Mucosa of rectum (tissue), 2 donors: Measurements from ENCODE around the gene MZF1.

Experiments used
- H3K27ac ChIP-seq, 2 donors: one replicate each; pipeline ENCODE4 v1.7.0; 2013; ENCODE audit warnings: inconsistent platforms in 2 of 2, low read depth in 2 of 2, low read length in 2 of 2
- H3K27me3 ChIP-seq, 2 donors: one replicate each; pipeline ENCODE4 v1.7.0; 2013; ENCODE audit warnings: low read length in 2 of 2; ENCODE audit not compliant: control insufficient read depth in 2 of 2, insufficient read depth in 2 of 2
- H3K36me3 ChIP-seq, 2 donors: one replicate each; pipeline ENCODE4 v1.7.0; 2013; ENCODE audit warnings: low read length in 2 of 2; ENCODE audit not compliant: control insufficient read depth in 2 of 2, insufficient read depth in 2 of 2
- H3K4me1 ChIP-seq, 2 donors: one replicate each; pipeline ENCODE4 v1.7.0; 2013; ENCODE audit warnings: low read length in 2 of 2, mild to moderate bottlenecking in 1 of 2; ENCODE audit not compliant: control insufficient read depth in 2 of 2, insufficient read depth in 2 of 2
- H3K4me3 ChIP-seq, 2 donors: one replicate each; pipeline ENCODE4 v1.7.0; 2013; ENCODE audit warnings: low read length in 2 of 2
- H3K9ac ChIP-seq, 2 donors: one replicate each; pipeline ENCODE4 v1.7.0; 2013; ENCODE audit warnings: low read length in 2 of 2, low read depth in 1 of 2, mild to moderate bottlenecking in 1 of 2
- H3K9me3 ChIP-seq, 2 donors: one replicate each; pipeline ENCODE4 v1.7.0; 2013; ENCODE audit warnings: low read length in 2 of 2; ENCODE audit not compliant: control insufficient read depth in 2 of 2
- donor health status: healthy.
- donor health status: Normal muscosa, but diverticular disease.

MZF1 gene

GRCh38 chr19:58560007-58560887 lies 12.9 kb downstream of the MZF1 start:
- Histone ChIP-seq H3K9me3 (no peaks in the 10 kb centered on the region), H3K36me3 (peaks cover 8 to 10% of the 10 kb centered on the region in 2 donors), H3K4me1 (peaks cover 45 to 49% of the 10 kb centered on the region in 2 donors), H3K27me3 (no peaks in the 10 kb centered on the region), H3K4me3 (peak overlapping the region; percentile 81 to 98), H3K9ac (peak overlapping the region; percentile 88 to 95), H3K27ac (peak overlapping the region; percentile 99 to 100)

GRCh38 chr19:58559275-58560006 lies 13.7 kb downstream of the MZF1 start:
- Histone ChIP-seq H3K9ac (peak overlapping the region; percentile 88 to 95), H3K27me3 (no peaks in the 10 kb centered on the region), H3K4me1 (peaks cover 49 to 51% of the 10 kb centered on the region in 2 donors), H3K36me3 (peaks cover 8 to 10% of the 10 kb centered on the region in 2 donors), H3K4me3 (peak overlapping the region; percentile 81 to 98), H3K9me3 (no peaks in the 10 kb centered on the region), H3K27ac (peak overlapping the region; percentile 99 to 100)

GRCh38 chr19:58558623-58559274 lies 14.4 kb downstream of the MZF1 start:
- H3K4me1 ChIP-seq, result peaks cover 56 to 58% of the 10 kb centered on the region in 2 donors
- no peaks in the 10 kb centered on the region for H3K27me3 ChIP-seq
- no peaks in the 10 kb centered on the region for H3K9me3 ChIP-seq
- peaks cover 8 to 10% of the 10 kb centered on the region in 2 donors for H3K36me3 ChIP-seq
- peak overlapping the region; percentile 99 to 100 for H3K27ac ChIP-seq
- H3K4me3 ChIP-seq, result peak overlapping the region; percentile 81 to 98
- H3K9ac ChIP-seq, result peak overlapping the region; percentile 88 to 95

- peaks cover 8 to 10% of the 10 kb centered on the region in 2 donors for H3K36me3 ChIP-seq
- peak within 1 kb of the TSS; percentile 81 to 98 for H3K4me3 ChIP-seq
- H3K9me3 ChIP-seq, result no peaks in the 10 kb centered on the region
- no peaks in the 10 kb centered on the region for H3K27me3 ChIP-seq
- H3K9ac ChIP-seq, result peak within 1 kb of the TSS; percentile 88 to 95
- H3K4me1 ChIP-seq, result peaks cover 55 to 56% of the 10 kb centered on the region in 2 donors
- peak within 1 kb of the TSS; percentile 99 to 100 for H3K27ac ChIP-seq
These were observed 15.0 kb downstream of the MZF1 start, which contains the start of gene UBE2M for GRCh38 chr19:58558066-58558622. TSS of gene UBE2M (minus strand) at chr19:58558611. CDS start at chr19:58558381, 230 bp downstream.

GRCh38 chr19:58557221-58558065 lies 15.7 kb downstream of the MZF1 start:
- Histone ChIP-seq H3K4me1 (peaks cover 48 to 49% of the 10 kb centered on the region in 2 donors), H3K27me3 (no peaks in the 10 kb centered on the region), H3K9me3 (no peaks in the 10 kb centered on the region), H3K9ac (peak overlapping the region; percentile 88 to 94), H3K4me3 (peak overlapping the region; percentile 81 to 93), H3K27ac (peak overlapping the region; percentile 91 to 100), H3K36me3 (peaks cover 14 to 16% of the 10 kb centered on the region in 2 donors)

GRCh38 chr19:58556622-58557220 lies 16.4 kb downstream of the MZF1 start:
- peak overlapping the region; percentile 88 to 94 for H3K9ac ChIP-seq
- peaks cover 41 to 42% of the 10 kb centered on the region in 2 donors for H3K4me1 ChIP-seq
- peak overlapping the region in 1 of 2 donors; percentile 100 for H3K27ac ChIP-seq
- no peaks in the 10 kb centered on the region for H3K27me3 ChIP-seq
- no peaks in the 10 kb centered on the region for H3K9me3 ChIP-seq
- H3K4me3 ChIP-seq, result peak overlapping the region; percentile 81 to 93
- H3K36me3 ChIP-seq, result peaks cover 21 to 22% of the 10 kb centered on the region in 2 donors

GRCh38 chr19:58555920-58556621 lies 17.1 kb downstream of the MZF1 start:
- Histone ChIP-seq H3K9ac (no peak overlapping the region), H3K36me3 (peaks cover 28% of the 10 kb centered on the region in 2 donors), H3K27me3 (no peaks in the 10 kb centered on the region), H3K27ac (peak overlapping the region in 1 of 2 donors; percentile 97), H3K4me3 (peak overlapping the region in 1 of 2 donors; percentile 31), H3K4me1 (peaks cover 41% of the 10 kb centered on the region in 2 donors), H3K9me3 (no peaks in the 10 kb centered on the region)

- Histone ChIP-seq H3K4me1 (peaks cover 41% of the 10 kb centered on the region in 2 donors), H3K9me3 (no peaks in the 10 kb centered on the region), H3K4me3 (peak overlapping the region; percentile 97 to 99), H3K36me3 (peaks cover 34 to 35% of the 10 kb centered on the region in 2 donors), H3K9ac (peak overlapping the region; percentile 96 to 98), H3K27me3 (no peaks in the 10 kb centered on the region), H3K27ac (peak overlapping the region; percentile 95 to 97)
These were observed 17.7 kb downstream of the MZF1 start for GRCh38 chr19:58555369-58555885.
